Neural cell (in vitro differentiated cells): ENCODE measurements around the gene LNPEP. TPM values are rescaled to one million over a fixed set of nuclear protein-coding genes. Genes with fewer than 3 reads are reported as not detected.

Experiments used
- H2AFZ ChIP-seq: fragments of 200-600, 300-800 bp; sonication (generic), shearing (Covaris generic); 2 replicates; pipeline ENCODE4 v1.6.0; 2014; ENCODE audit warnings: low read depth, mild to moderate bottlenecking, antibody characterized with exemption, low read length, moderate library complexity
- H3F3A ChIP-seq: fragments of 200-600 bp; shearing (Covaris generic); 2 replicates; pipeline ENCODE4 v1.6.1; 2016; ENCODE audit warnings: mild to moderate bottlenecking, moderate library complexity, mixed read lengths, antibody characterized with exemption, low read length; ENCODE audit not compliant: insufficient read depth, poor library complexity, severe bottlenecking
- H3K27ac ChIP-seq: fragments of 200-600, 300-800 bp; sonication (generic), shearing (Covaris generic); 2 replicates; pipeline ENCODE4 v1.5.1; 2014; ENCODE audit warnings: mild to moderate bottlenecking, low read length, moderate library complexity
- H3K27me3 ChIP-seq: fragments of 300-800, 200-600 bp; sonication (generic), shearing (Covaris generic); 2 replicates; pipeline ENCODE4 v1.6.0; 2014; ENCODE audit warnings: mild to moderate bottlenecking, low read depth, low read length, moderate library complexity; ENCODE audit not compliant: insufficient read depth
- H3K36me3 ChIP-seq: fragments of 300-800, 200-600 bp; sonication (generic), shearing (Covaris generic); 2 replicates; pipeline ENCODE4 v1.5.1; 2014; ENCODE audit warnings: mild to moderate bottlenecking, antibody characterized with exemption, low read length, moderate library complexity; ENCODE audit not compliant: insufficient read depth
- H3K4me2 ChIP-seq: fragments of 300-800, 200-600 bp; sonication (generic), shearing (Covaris generic); 2 replicates; pipeline ENCODE4 v1.6.0; 2014; ENCODE audit warnings: mild to moderate bottlenecking, low read length
- H3K4me3 ChIP-seq: fragments of 300-800, 200-600 bp; sonication (generic), shearing (Covaris generic); 2 replicates; pipeline ENCODE4 v1.5.1; 2014; ENCODE audit warnings: mild to moderate bottlenecking, low read length, moderate library complexity
- H3K79me2 ChIP-seq: fragments of 200-600 bp; shearing (Covaris generic); replicated peaks from 2 replicates; pipeline ENCODE4 v1.6.0; 2014; ENCODE audit warnings: mild to moderate bottlenecking, low read length, moderate library complexity; ENCODE audit not compliant: insufficient read depth
- H3K9ac ChIP-seq: fragments of 300-800, 200-600 bp; sonication (generic), shearing (Covaris generic); 2 replicates; pipeline ENCODE4 v1.6.1; 2016; ENCODE audit warnings: mild to moderate bottlenecking, low read length, mixed read lengths
- H3K9me2 ChIP-seq: fragments of 200-600 bp; shearing (Covaris generic); 2 replicates; pipeline ENCODE4 v1.6.1; 2016; ENCODE audit warnings: mild to moderate bottlenecking, low read length, mixed read lengths; ENCODE audit not compliant: insufficient read depth
- H3K9me3 ChIP-seq: fragments of 200-600, 300-800 bp; sonication (generic), shearing (Covaris generic); 2 replicates; pipeline ENCODE4 v1.6.1; 2016; ENCODE audit warnings: mild to moderate bottlenecking, mixed run types, low read length, moderate library complexity, mixed read lengths
- H4K20me1 ChIP-seq: fragments of 200-600 bp; shearing (Covaris generic); 2 replicates; pipeline ENCODE4 v1.6.1; 2016; ENCODE audit warnings: mild to moderate bottlenecking, mixed run types; ENCODE audit not compliant: insufficient read depth
- CTCF ChIP-seq: fragments of 450-650 bp; IDR thresholded peaks from 2 replicates; pipeline ENCODE4 v1.5.1; 2014; ENCODE audit warnings: antibody characterized with exemption, mild to moderate bottlenecking, moderate library complexity; ENCODE audit not compliant: poor library complexity, severe bottlenecking
- EP300 ChIP-seq: fragments of 450-650 bp; conservative IDR thresholded peaks from 2 replicates; pipeline ENCODE4 v1.6.1; 2014; ENCODE audit warnings: antibody characterized with exemption, mild to moderate bottlenecking, moderate library complexity; ENCODE audit not compliant: poor library complexity, severe bottlenecking
- EZH2 ChIP-seq: fragments of 200-600, 300-800 bp; shearing (Covaris generic), sonication (generic); IDR thresholded peaks from 2 replicates; pipeline ENCODE4 v1.6.1; 2014; ENCODE audit warnings: antibody characterized with exemption, low read length, borderline replicate concordance, mild to moderate bottlenecking; ENCODE audit not compliant: insufficient read depth, poor library complexity, severe bottlenecking
- MXI1 ChIP-seq: fragments of 450-650 bp; conservative IDR thresholded peaks from 2 replicates; pipeline ENCODE4 v1.6.1; 2014; ENCODE audit warnings: antibody characterized with exemption, mild to moderate bottlenecking; ENCODE audit not compliant: poor library complexity, severe bottlenecking
- POLR2AphosphoS5 ChIP-seq: IDR thresholded peaks from 2 replicates; pipeline ENCODE4 v1.6.1; 2012
- RAD21 ChIP-seq: fragments of 450-650 bp; conservative IDR thresholded peaks from 2 replicates; pipeline ENCODE4 v1.6.1; 2014; ENCODE audit warnings: antibody characterized with exemption, mild to moderate bottlenecking, moderate library complexity
- SMC3 ChIP-seq: fragments of 450-650 bp; conservative IDR thresholded peaks from 2 replicates; pipeline ENCODE4 v1.6.1; 2014; ENCODE audit warnings: antibody characterized with exemption, mild to moderate bottlenecking, moderate library complexity; ENCODE audit not compliant: poor library complexity
- TAF1 ChIP-seq: IDR thresholded peaks from 2 replicates; pipeline ENCODE4 v1.6.1; 2012; ENCODE audit warnings: low read depth
- polyA plus RNA-seq: library from polyadenylated mRNA; depleted of rRNA; stranded (reverse); fragments of >200 nt; gene quantifications from 2 replicates; pipeline ENCODE4 v1.2.3, GENCODE V29; 2014
- TF ChIP-seq, protein P1 (sequence below): IDR thresholded peaks from 2 replicates; pipeline ENCODE4 v1.6.1; 2012; ENCODE audit warnings: borderline replicate concordance

LNPEP gene
- polyA plus RNA-seq, 1 donor from 2014 or later = 25.6 TPM

DNA sequence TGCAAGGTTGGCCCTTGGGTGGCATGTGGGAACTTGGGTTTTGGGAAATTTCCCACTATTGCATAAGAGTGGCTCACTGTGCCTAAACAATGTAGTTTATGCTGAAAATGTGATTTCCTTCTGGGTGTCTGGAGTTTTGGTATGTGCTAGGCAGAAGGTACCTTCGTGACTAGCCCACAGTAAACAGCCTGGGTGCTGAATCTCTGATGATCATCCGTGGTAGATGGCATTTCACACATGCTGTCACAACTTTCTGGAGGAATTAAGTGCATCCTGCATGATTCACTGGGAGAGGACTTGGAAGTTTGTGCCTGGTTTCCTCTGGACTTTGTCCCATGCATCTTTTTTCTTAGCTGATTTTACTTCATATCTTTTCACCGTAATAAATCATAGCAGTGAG lies 64.5 kb downstream of the LNPEP start:
- Histone ChIP-seq H3K4me3 (no peak overlapping the region), H3K36me3 (no peaks in the 10 kb centered on the region), H3F3A (no peaks in the 10 kb centered on the region), H3K9me3 (no peaks in the 10 kb centered on the region), H3K27ac (no peak overlapping the region), H3K79me2 (no peaks in the 10 kb centered on the region), H2AFZ (no peak overlapping the region), H3K4me2 (no peak overlapping the region), H3K9me2 (no peaks in the 10 kb centered on the region), H3K9ac (no peak overlapping the region), H4K20me1 (no peaks in the 10 kb centered on the region), H3K27me3 (no peaks in the 10 kb centered on the region)
- TF ChIP-seq CTCF (no peak), EP300 (no peak), EZH2 (no peak), MXI1 (no peak), SMC3 (no peak), RAD21 (no peak)
- TF ChIP-seq, protein P1, sequence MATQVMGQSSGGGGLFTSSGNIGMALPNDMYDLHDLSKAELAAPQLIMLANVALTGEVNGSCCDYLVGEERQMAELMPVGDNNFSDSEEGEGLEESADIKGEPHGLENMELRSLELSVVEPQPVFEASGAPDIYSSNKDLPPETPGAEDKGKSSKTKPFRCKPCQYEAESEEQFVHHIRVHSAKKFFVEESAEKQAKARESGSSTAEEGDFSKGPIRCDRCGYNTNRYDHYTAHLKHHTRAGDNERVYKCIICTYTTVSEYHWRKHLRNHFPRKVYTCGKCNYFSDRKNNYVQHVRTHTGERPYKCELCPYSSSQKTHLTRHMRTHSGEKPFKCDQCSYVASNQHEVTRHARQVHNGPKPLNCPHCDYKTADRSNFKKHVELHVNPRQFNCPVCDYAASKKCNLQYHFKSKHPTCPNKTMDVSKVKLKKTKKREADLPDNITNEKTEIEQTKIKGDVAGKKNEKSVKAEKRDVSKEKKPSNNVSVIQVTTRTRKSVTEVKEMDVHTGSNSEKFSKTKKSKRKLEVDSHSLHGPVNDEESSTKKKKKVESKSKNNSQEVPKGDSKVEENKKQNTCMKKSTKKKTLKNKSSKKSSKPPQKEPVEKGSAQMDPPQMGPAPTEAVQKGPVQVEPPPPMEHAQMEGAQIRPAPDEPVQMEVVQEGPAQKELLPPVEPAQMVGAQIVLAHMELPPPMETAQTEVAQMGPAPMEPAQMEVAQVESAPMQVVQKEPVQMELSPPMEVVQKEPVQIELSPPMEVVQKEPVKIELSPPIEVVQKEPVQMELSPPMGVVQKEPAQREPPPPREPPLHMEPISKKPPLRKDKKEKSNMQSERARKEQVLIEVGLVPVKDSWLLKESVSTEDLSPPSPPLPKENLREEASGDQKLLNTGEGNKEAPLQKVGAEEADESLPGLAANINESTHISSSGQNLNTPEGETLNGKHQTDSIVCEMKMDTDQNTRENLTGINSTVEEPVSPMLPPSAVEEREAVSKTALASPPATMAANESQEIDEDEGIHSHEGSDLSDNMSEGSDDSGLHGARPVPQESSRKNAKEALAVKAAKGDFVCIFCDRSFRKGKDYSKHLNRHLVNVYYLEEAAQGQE = no peak

DNA sequence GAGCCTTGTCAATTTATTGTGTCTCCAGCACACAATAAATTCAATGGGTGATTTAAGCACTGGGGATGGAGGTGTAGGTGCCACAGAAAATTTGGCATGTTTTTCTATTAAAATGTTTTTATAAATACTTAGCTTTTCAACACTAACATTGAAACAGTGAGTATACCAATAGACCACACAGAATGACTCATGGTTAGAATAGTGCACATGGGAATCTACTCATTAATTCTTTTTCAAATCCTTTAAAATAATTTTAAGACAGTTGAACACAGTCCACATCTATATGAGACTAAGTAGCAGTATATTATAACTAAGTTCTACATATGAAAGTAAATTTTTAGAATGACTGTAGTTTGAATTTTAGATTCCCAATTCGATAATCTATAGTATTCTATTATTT lies 67.1 kb downstream of the LNPEP start:
- H3K27ac ChIP-seq = no peak overlapping the region
- no peak overlapping the region for H3K4me3 ChIP-seq
- no peak overlapping the region for H2AFZ ChIP-seq
- no peaks in the 10 kb centered on the region for H3F3A ChIP-seq
- no peaks in the 10 kb centered on the region for H3K27me3 ChIP-seq
- H3K4me2 ChIP-seq = no peak overlapping the region
- no peaks in the 10 kb centered on the region for H3K79me2 ChIP-seq
- TF ChIP-seq RAD21 (no peak), TAF1 (no peak), EP300 (no peak), CTCF (no peak), SMC3 (no peak), MXI1 (no peak), POLR2AphosphoS5 (no peak), EZH2 (no peak)
- TF ChIP-seq, protein P1 = no peak
- no peaks in the 10 kb centered on the region for H3K36me3 ChIP-seq
- H3K9me2 ChIP-seq = no peaks in the 10 kb centered on the region
- no peaks in the 10 kb centered on the region for H4K20me1 ChIP-seq
- no peak overlapping the region for H3K9ac ChIP-seq
- H3K9me3 ChIP-seq = no peaks in the 10 kb centered on the region
